Stimulated activated CD8-positive, alpha-beta memory T cell treated with anti-CD3 and anti-CD28 coated beads, Interleukin-15, amount 100 ng/mL, for 24 hours (primary cell): ENCODE results near the gene CES2.
"Not testable (repeated sequence)": the region's sequence is repeated elsewhere in the genome, so short reads cannot be mapped to it uniquely, and the experiment has no call there.

Source experiments
- DNase-seq: peaks from one replicate; pipeline ENCODE4 v3.0.0-alpha.2; 2020; ENCODE audit warnings: low read depth

The CES2 gene

DNA sequence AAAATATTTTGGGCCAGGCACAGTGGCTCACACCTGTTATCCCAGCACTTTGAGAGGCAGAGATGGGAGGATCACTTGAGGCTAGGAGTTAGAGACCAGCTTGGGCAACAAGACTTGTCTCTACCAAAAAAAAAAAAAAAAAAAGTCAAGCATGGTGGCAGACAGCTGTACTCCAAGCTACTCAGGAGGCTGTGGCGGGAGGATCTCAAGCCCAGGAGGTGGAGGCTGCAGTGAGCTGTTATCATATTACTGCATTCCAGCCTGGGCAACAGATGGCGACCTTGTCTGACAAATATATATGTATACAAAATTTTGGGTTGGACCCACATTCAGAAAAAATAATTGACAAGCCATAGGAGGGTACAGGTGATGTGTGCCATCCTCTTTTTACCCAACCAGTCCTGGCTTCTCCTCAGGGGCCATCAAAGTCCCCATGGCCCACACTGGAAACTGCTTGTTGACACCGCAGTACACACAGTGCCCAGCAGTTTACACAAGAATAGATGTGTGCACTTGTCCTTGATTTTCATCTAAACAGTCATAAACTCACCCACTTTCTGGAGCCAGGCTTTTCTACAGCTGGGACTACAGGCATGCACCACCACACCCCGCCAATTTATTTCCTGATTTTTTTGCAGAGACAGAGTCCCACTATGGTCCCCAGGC lies 1.7 kb downstream of the CES2 start:
- DNase-seq: no peak

DNA sequence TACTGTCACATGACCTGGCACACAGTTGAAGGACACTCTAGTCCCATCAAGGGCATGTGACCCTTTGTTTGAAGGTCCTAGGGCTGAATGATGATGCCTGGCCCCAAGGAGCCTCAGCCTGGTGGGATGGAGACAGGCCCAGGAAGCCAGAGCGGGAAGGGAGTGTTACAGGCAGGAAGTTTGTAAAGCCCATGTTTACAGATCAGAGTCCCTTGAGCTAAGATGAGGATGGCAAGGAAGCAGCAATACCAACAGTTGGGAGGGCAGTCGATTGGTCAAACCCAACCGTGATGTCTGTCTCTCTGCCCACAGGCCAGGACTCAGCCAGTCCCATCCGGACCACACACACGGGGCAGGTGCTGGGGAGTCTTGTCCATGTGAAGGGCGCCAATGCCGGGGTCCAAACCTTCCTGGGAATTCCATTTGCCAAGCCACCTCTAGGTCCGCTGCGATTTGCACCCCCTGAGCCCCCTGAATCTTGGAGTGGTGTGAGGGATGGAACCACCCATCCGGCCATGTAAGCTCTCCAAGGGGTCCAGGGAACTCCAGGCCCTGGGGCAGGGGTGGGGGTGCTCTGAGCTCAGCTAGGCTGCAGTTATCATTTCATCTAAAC lies 2.5 kb downstream of the CES2 start:
- DNase-seq: no peak

DNA sequence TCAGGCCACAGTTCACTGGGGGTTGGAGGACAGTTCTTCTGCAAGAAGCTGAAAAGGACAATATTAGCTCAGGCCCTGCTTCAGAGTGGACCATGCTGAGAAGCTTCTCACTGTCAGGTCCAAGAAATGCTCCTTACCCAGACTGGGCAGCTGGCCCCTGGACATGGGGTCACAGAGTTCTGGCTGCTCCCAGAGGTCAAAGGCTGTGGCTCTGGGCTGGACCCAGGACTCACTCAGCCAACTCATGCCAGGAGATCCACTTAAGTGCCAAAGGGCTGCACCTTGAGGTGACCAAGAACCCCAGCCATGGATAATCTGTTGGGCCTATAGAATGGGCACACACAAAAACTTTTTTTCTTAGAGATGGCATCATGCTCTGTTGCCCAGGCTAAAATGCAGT lies 4.0 kb downstream of the CES2 start:
- no peak for DNase-seq

GRCh38 chr16:66940236-66940635 lies 4.9 kb downstream of the CES2 start:
- DNase-seq: no peak

DNA sequence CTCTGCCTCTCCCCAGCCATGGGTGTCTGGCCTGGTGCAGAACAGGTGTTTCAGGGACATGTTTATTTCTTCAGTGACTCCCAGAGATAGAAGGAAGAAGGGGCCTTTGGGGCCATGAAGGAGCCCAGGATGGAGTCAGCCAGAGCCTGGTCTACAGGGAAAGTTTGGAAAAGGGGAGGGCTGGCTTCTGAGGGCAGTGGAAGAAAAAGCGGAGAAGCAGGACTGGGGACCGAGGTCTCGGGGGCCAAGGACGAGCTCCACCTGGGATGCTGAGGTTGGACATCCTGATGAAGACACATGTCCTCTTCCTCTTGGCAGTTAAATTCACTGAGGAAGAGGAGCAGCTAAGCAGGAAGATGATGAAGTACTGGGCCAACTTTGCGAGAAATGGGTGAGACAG lies 7.7 kb downstream of the CES2 start:
- no peak for DNase-seq

GRCh38 chr16:66943426-66944053 lies 8.2 kb downstream of the CES2 start:
- DNase-seq: no peak

DNA sequence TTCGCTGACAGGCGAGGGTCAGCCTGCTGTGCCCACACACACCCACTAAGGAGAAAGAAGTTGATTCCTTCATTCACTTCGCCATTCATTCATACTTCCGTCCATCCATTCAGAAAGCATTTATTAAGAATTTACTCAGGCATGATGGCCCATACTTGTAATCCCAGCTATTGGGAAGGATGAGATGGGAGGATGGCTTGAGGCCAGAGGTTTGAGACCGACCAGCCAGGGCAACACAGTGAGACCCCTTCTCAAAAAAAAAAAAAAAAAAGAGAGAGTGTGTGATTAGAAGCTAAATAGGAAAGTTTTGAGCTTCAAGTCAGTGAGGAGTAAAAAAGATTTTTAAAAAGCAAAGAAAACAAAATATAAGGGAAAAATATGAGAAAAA lies 8.7 kb downstream of the CES2 start:
- DNase-seq: no peak

GRCh38 chr16:66944971-66945370 lies 9.7 kb downstream of the CES2 start:
- not testable (repeated sequence) for DNase-seq

GRCh38 chr16:66945939-66946338 lies 10.6 kb downstream of the CES2 start:
- no peak for DNase-seq

DNA sequence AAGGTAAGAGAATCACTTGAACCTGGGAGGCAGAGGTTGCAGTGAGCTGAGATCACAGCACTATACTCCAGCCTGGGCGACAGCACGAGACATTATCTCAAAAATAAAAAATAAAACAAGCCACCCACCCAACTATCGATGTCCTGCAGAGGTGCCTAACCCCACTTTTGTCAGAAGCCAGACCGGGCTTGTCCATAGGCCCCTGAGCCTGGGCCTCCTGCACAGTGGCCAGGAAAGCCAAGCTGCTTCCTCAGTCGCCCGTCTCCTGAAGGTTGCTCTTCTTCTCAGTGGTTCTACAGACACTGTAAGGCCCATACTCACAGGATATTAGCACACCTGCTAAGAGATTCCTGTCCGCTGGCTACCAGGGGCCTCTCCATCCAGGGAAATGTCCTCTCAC lies 11.2 kb downstream of the CES2 start:
- no peak for DNase-seq

DNA sequence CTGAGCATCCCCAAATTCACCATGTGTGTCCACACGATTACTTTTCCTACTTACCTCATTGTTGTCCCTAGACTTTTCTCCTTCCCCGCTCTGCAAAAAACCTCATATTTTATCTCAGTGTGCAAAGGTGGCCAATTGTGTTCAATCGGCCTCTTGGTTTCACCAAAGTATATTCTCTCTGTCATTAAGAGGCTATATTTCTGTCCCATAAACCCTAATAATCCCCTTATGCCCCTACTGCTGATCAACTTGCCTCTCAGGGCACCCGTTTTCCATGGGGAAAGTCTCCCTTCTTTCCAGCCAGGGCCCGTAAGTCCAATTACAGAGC lies 11.6 kb downstream of the CES2 start:
- DNase-seq: no peak

- DNase-seq: peak; percentile 59
Measured at GRCh38 chr16:66947302-66948065, 12.2 kb downstream of the CES2 start.

- no peak for DNase-seq
Measured at GRCh38 chr16:66948134-66948836, 13.0 kb downstream of the CES2 start.

- no peak for DNase-seq
Measured at GRCh38 chr16:66948837-66949225, 13.5 kb downstream of the CES2 start.

- DNase-seq: no peak
Measured at GRCh38 chr16:66949472-66949871, 14.2 kb downstream of the CES2 start.

GRCh38 chr16:66950437-66950836 lies 15.1 kb downstream of the CES2 start:
- no peak for DNase-seq

DNA sequence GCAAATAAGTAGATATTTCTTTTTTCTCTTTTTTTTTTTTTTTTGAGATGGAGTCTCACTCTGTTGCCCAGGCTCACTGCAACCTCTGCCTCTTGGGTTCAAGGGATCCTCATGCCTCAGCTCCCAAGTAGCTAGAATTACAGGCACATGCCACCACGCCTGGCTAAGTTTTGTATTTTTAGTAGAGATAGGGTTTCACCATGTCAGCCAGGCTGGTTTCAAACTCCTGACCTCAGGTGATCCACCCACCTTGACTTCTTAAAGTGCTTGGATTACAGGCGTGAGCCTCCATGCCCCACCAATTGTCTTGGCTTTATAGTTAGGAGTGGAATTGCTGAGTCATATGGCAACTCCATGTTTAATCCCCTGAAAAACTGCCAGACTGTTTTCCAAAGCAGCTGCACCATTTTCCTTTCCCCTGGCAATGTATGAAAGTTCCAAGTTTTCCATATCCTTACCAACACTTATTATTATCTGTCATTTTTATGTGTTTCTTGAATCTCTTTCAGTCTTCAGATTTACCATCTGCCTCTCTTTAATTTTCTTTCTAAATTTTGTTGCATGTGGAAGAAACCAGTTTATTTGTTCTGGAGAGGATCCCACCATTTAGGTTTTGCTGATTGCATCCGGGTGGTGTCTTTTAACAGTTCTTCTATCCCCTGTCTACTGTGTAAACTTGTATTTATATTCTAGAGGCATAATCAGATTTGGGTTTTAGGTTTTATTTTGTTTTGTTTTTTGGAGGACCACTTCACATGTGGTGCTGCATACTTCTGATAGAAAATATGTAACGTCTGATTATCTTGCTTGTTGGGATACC lies 15.9 kb downstream of the CES2 start:
- no peak for DNase-seq

- no peak for DNase-seq
Measured at GRCh38 chr16:66952430-66953110, 17.3 kb downstream of the CES2 start.

DNA sequence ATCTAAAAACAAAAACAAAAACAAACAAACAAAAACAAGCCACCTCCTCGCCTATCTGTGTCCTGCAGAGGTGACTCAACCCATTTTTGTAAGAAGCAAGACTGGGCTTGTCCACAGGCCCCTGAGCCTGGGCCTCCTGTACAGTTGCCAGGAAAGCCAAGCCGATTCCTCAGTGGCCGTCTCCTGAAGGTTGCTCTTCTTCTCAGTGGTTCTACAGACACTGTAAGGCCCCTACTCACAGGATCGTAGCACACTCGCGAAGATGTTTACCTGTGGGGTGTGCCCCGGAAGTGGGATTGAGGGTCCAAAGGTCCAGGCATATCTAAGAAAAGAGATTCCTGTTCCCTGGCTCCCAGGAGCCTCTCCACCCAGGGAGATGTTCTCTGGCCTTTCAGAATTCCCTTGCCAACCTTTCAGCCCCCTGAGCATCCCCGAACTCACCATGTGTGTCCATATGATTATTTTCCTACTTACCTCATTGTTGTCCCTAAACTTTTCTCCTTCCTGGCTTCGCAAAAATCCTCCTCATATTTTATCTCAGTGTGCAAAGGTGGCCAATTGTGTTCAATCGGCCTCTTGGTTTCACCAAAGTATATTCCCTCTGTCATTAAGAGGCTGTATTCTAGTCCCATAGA lies 18.3 kb downstream of the CES2 start:
- DNase-seq: no peak

GRCh38 chr16:66954097-66954659 lies 18.9 kb downstream of the CES2 start:
- peak; percentile 29 for DNase-seq
